Spinal cord (tissue), 10 donors: ENCODE results near the gene ABL1. TPM values are rescaled to one million over a fixed set of nuclear protein-coding genes. Genes with fewer than 3 reads are reported as not detected.
"Not testable (repeated sequence)": the region's sequence is repeated elsewhere in the genome, so short reads cannot be mapped to it uniquely, and the experiment has no call there.

Experiments
- DNase-seq, 6 donors: peaks; one replicate each; pipeline versions ENCODE4 v3.0.0 to v3.0.0-alpha.2; 2013 to 2015; ENCODE audit warnings: low spot score in 6 of 6, low read depth in 4 of 6
- H3K27ac ChIP-seq: one replicate; pipeline ENCODE4 v1.5.1; 2013; ENCODE audit warnings: low read depth, low read length, control low read depth
- H3K27me3 ChIP-seq: one replicate; pipeline ENCODE4 v1.6.1; 2013; ENCODE audit warnings: low read length; ENCODE audit not compliant: control insufficient read depth, insufficient read depth
- H3K36me3 ChIP-seq: one replicate; pipeline ENCODE4 v1.6.1; 2013; ENCODE audit warnings: low read length; ENCODE audit not compliant: control insufficient read depth, insufficient read depth
- H3K4me1 ChIP-seq: one replicate; pipeline ENCODE4 v1.6.1; 2013; ENCODE audit warnings: low read length; ENCODE audit not compliant: control insufficient read depth, insufficient read depth
- H3K4me3 ChIP-seq: one replicate; pipeline ENCODE4 v1.5.1; 2013; ENCODE audit warnings: low read depth, low read length, control low read depth
- H3K9me3 ChIP-seq: one replicate; pipeline ENCODE4 v1.6.1; 2013; ENCODE audit warnings: low read length; ENCODE audit not compliant: control insufficient read depth, insufficient read depth
- WGBS: methylation state at CpG from one replicate; pipeline ENCODE4 v1.1.5; 2013; ENCODE audit warnings: missing lambda C conversion rate; ENCODE audit not compliant: insufficient coverage; 5-methylcytosine and 5-hydroxymethylcytosine counted together
- polyA plus RNA-seq, 2 donors: library from polyadenylated mRNA; unstranded; fragments of 120-200 nt; gene quantifications; one replicate each; pipeline ENCODE4 v1.2.1, GENCODE V29; 2013; ENCODE audit not compliant: insufficient read length in 2 of 2
- total RNA-seq, 2 donors: library from RNA; depleted of rRNA in 1 of 2; stranded (reverse); fragments of 120-200 nt in 1 of 2; fragments of >200 nt in 1 of 2; gene quantifications; one replicate each; pipeline versions ENCODE4 v1.2.3 to v1.2.4, GENCODE V29; 2013 to 2014
- donor health status: healthy.

ABL1 gene
- total and polyA plus RNA-seq, 4 donors = 36.6 to 72.7 (median 63.6) TPM

GRCh38 chr9:130846487-130847305 is 11.6 kb downstream of the ABL1 start:
- peak in 1 of 6 donors; percentile 73 for DNase-seq
- WGBS = 17% methylated on average over 3 of the region's 12 CpGs
- H3K27ac ChIP-seq = peak overlapping the region; percentile 95

GRCh38 chr9:130847306-130848217 is 12.5 kb downstream of the ABL1 start:
- Histone ChIP-seq H3K27ac (peak overlapping the region; percentile 95), H3K4me1 (peaks cover 32% of the 10 kb centered on the region), H3K9me3 (no peaks in the 10 kb centered on the region), H3K27me3 (no peaks in the 10 kb centered on the region), H3K4me3 (no peak overlapping the region), H3K36me3 (no peaks in the 10 kb centered on the region)
- 38% methylated on average over 7 of the region's 13 CpGs for WGBS
- DNase-seq = peak in 1 of 6 donors; percentile 73

More at GRCh38 chr9:130846487-130847305, 11.6 kb downstream of the ABL1 start:
- Histone ChIP-seq H3K4me3 (no peak overlapping the region), H3K27me3 (no peaks in the 10 kb centered on the region), H3K4me1 (peaks cover 34% of the 10 kb centered on the region), H3K36me3 (no peaks in the 10 kb centered on the region), H3K9me3 (no peaks in the 10 kb centered on the region)

- H3K36me3 ChIP-seq, DNase-seq, H3K27me3 ChIP-seq, H3K4me3 ChIP-seq, H3K9me3 ChIP-seq: not testable (repeated sequence)
- Histone ChIP-seq H3K4me1 (peaks cover 24% of the 10 kb centered on the region), H3K27ac (peak overlapping the region; percentile 95)
- WGBS = 100% methylated on average over 1 of the region's 8 CpGs
Observed at GRCh38 chr9:130848514-130848913, 13.5 kb downstream of the ABL1 start.

GRCh38 chr9:130849356-130849755 is 14.3 kb downstream of the ABL1 start:
- H3K9me3 ChIP-seq = no peaks in the 10 kb centered on the region
- no peak for DNase-seq
- H3K4me3 ChIP-seq = no peak overlapping the region
- no peaks in the 10 kb centered on the region for H3K27me3 ChIP-seq
- WGBS = 96% methylated on average over 4 of the region's 9 CpGs
- H3K36me3 ChIP-seq = no peaks in the 10 kb centered on the region
- H3K4me1 ChIP-seq = peaks cover 17% of the 10 kb centered on the region
- H3K27ac ChIP-seq = no peak overlapping the region

GRCh38 chr9:130852801-130853200 is 17.7 kb downstream of the ABL1 start:
- Histone ChIP-seq H3K4me1 (peaks cover 5% of the 10 kb centered on the region), H3K9me3 (no peaks in the 10 kb centered on the region), H3K27me3 (no peaks in the 10 kb centered on the region), H3K27ac (no peak overlapping the region), H3K36me3 (peaks cover 14% of the 10 kb centered on the region), H3K4me3 (no peak overlapping the region)
- DNase-seq = no peak
- WGBS = 85% methylated on average over 3 of the region's 7 CpGs

GRCh38 chr9:130854092-130854491 is 19.0 kb downstream of the ABL1 start:
- Histone ChIP-seq H3K4me1 (peaks cover 8% of the 10 kb centered on the region), H3K4me3 (no peak overlapping the region), H3K36me3 (peaks cover 16% of the 10 kb centered on the region), H3K27ac (no peak overlapping the region), H3K9me3 (no peaks in the 10 kb centered on the region), H3K27me3 (no peaks in the 10 kb centered on the region)
- DNase-seq = no peak
- 80% methylated on average over 2 of the region's 8 CpGs for WGBS

GRCh38 chr9:130854835-130855234 is 19.8 kb downstream of the ABL1 start:
- 92% methylated on average over 9 of the region's 9 CpGs for WGBS
- H3K36me3 ChIP-seq = peaks cover 18% of the 10 kb centered on the region
- H3K27ac ChIP-seq = no peak overlapping the region

GRCh38 chr9:130856474-130856873 is 21.4 kb downstream of the ABL1 start:
- DNase-seq = no peak
- no CpG with 5 or more reads among the region's 8 CpGs for WGBS
- Histone ChIP-seq H3K27me3 (no peaks in the 10 kb centered on the region), H3K36me3 (peaks cover 26% of the 10 kb centered on the region), H3K27ac (no peak overlapping the region), H3K4me3 (no peak overlapping the region), H3K4me1 (peaks cover 15% of the 10 kb centered on the region), H3K9me3 (no peaks in the 10 kb centered on the region)

More at GRCh38 chr9:130854835-130855234, 19.8 kb downstream of the ABL1 start:
- H3K4me1 ChIP-seq = peaks cover 8% of the 10 kb centered on the region
- no peak overlapping the region for H3K4me3 ChIP-seq
- no peaks in the 10 kb centered on the region for H3K9me3 ChIP-seq
- no peaks in the 10 kb centered on the region for H3K27me3 ChIP-seq
- DNase-seq = no peak

GRCh38 chr9:130857864-130858738 is 23.0 kb downstream of the ABL1 start:
- Histone ChIP-seq H3K9me3 (no peaks in the 10 kb centered on the region), H3K27me3 (no peaks in the 10 kb centered on the region), H3K36me3 (peaks cover 35% of the 10 kb centered on the region), H3K4me1 (peaks cover 21% of the 10 kb centered on the region), H3K27ac (peak overlapping the region; percentile 43), H3K4me3 (no peak overlapping the region)
- 43% methylated on average over 17 of the region's 22 CpGs for WGBS
- peak in 2 of 6 donors; percentile 64 to 82 for DNase-seq
